Ovary (tissue), 9 donors: ENCODE results near the gene NMT1. TPM values are rescaled to one million over a fixed set of nuclear protein-coding genes. Genes with fewer than 3 reads are reported as not detected.

Source experiments
- DNase-seq, 5 donors: peaks; one replicate each; pipeline ENCODE4 v3.0.0-alpha.2; 2019 to 2020
- H3K27ac ChIP-seq, 2 donors: fragments of 200-600 bp; one replicate each; pipeline versions ENCODE4 v1.5.1 to v1.8.0; 2019 to 2022
- H3K27me3 ChIP-seq: fragments of 200-600 bp; one replicate; pipeline ENCODE4 v1.8.0; 2022
- H3K36me3 ChIP-seq: fragments of 200-600 bp; sonication (generic); one replicate; pipeline ENCODE4 v1.5.1; 2019
- H3K4me1 ChIP-seq: one replicate; pipeline ENCODE4 v1.8.1; 2013; ENCODE audit warnings: mild to moderate bottlenecking, moderate library complexity; ENCODE audit not compliant: insufficient read depth
- H3K4me3 ChIP-seq: fragments of 200-600 bp; sonication (generic); one replicate; pipeline ENCODE4 v1.5.1; 2017
- H3K9me3 ChIP-seq, 2 donors: fragments of 200-600 bp in 1 of 2; sonication (generic) in 1 of 2; one replicate each; pipeline versions ENCODE4 v1.5.1 to v1.8.1; 2013 to 2019; ENCODE audit warnings: mild to moderate bottlenecking in 1 of 2, moderate library complexity in 1 of 2
- EP300 ChIP-seq: sonication (generic); formaldehyde crosslinking; IDR thresholded peaks from one replicate; pipeline ENCODE4 v1.6.1; 2017; ENCODE audit warnings: antibody characterized with exemption
- POLR2A ChIP-seq: fragments of 450-650 bp; IDR thresholded peaks from one replicate; pipeline ENCODE4 v1.6.1; 2017; ENCODE audit warnings: antibody characterized with exemption, mild to moderate bottlenecking, moderate library complexity
- WGBS, 3 donors: extraction: QIAGEN DNeasy Blood & Tissue Kit in 1 of 3; methylation state at CpG; one replicate each; pipeline versions ENCODE4 v1.1.5 to v1.1.7; 2013 to 2017; 5-methylcytosine and 5-hydroxymethylcytosine counted together
- intact Hi-C, 4 donors: fragments of 100-400 bp; cut with DNase I; formaldehyde crosslinking; loops; one replicate each; pipeline versions ENCODE4 v1.11.0 to v1.15.1; 2022 to 2023
- polyA plus RNA-seq, 2 donors: library from polyadenylated mRNA; stranded (reverse); fragments of 200-250 nt in 1 of 2; fragments of 350-450 nt in 1 of 2; fragmentation: Illumina TruSeq in 1 of 2; extraction: RNeasy Lipid Tissue Mini Kit (QIAGEN cat#74804) in 1 of 2; gene quantifications; one replicate each; pipeline ENCODE4 v1.2.3, GENCODE V29; 2013 to 2014
- total RNA-seq, 7 donors: library from RNA; depleted of rRNA in 2 of 7; stranded (reverse); fragments of >200 nt in 2 of 7; fragmentation: NEBNext Ultra II Directional in 3 of 7; extraction: Animal tissue kit (Norgen Biotek cat#: 25700) in 3 of 7; gene quantifications; one replicate each; pipeline versions ENCODE4 v1.1.0 to v1.2.4, GENCODE V29; 2016 to 2023
- TF ChIP-seq, protein P1 (sequence below), 3 donors: fragments of 450-650 bp in 2 of 3; fragments of 200-600 bp in 1 of 3; IDR thresholded peaks; one replicate each; pipeline versions ENCODE4 v1.5.1 to v1.8.0; 2016 to 2022; ENCODE audit warnings: antibody characterized with exemption in 3 of 3, mild to moderate bottlenecking in 1 of 3
- donor health status: DM: no; HTN: no; CAD: no; lungs with moderate emphysema.
- donor health status: DM: no; HTN: no; CAD: no.
- donor health status: Bipolar disorder and iron deficiency.
- donor health status: DM: yes; HTN: yes; CAD: no.
- donor health status: DM: no; HTN: no; CAD: no.
- donor health status: DM: yes; HTN: yes; CAD: no.

Gene NMT1
- total and polyA plus RNA-seq, 9 donors, result 23.0 to 91.4 (median 76.2) TPM

DNA sequence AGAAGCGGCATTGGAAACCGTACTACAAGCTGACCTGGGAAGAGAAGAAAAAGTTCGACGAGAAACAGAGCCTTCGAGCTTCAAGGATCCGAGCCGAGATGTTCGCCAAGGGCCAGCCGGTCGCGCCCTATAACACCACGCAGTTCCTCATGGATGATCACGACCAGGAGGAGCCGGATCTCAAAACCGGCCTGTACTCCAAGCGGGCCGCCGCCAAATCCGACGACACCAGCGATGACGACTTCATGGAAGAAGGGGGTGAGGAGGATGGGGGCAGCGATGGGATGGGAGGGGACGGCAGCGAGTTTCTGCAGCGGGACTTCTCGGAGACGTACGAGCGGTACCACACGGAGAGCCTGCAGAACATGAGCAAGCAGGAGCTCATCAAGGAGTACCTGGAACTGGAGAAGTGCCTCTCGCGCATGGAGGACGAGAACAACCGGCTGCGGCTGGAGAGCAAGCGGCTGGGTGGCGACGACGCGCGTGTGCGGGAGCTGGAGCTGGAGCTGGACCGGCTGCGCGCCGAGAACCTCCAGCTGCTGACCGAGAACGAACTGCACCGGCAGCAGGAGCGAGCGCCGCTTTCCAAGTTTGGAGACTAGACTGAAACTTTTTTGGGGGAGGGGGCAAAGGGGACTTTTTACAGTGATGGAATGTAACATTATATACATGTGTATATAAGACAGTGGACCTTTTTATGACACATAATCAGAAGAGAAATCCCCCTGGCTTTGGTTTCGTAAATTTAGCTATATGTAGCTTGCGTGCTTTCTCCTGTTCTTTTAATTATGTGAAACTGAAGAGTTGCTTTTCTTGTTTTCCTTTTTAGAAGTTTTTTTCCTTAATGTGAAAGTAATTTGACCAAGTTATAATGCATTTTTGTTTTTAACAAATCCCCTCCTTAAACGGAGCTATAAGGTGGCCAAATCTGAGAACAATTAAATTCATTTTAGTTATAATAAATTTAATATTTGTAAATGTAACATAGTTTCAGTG lies 88.8 kb downstream of the NMT1 start:
- WGBS, 3 donors, result 0 to 1% (median 0%) methylated on average over 56 of the region's 56 CpGs
- peaks cover 10% of the 10 kb centered on the region for H3K4me1 ChIP-seq
- intact Hi-C loops, result loop anchor here in 1 of 4 donors (1.0 kb wide), 1 partner anchor 11 kb away; the partner anchor contains the start of gene HEXIM2
- H3K4me3 ChIP-seq, result peak overlapping the region; percentile 68
- no peaks in the 10 kb centered on the region for H3K36me3 ChIP-seq
- no peaks in the 10 kb centered on the region for H3K27me3 ChIP-seq
- H3K9me3 ChIP-seq, result no peaks in the 10 kb centered on the region
- no peak for TF ChIP-seq POLR2A
- TF ChIP-seq, protein P1, sequence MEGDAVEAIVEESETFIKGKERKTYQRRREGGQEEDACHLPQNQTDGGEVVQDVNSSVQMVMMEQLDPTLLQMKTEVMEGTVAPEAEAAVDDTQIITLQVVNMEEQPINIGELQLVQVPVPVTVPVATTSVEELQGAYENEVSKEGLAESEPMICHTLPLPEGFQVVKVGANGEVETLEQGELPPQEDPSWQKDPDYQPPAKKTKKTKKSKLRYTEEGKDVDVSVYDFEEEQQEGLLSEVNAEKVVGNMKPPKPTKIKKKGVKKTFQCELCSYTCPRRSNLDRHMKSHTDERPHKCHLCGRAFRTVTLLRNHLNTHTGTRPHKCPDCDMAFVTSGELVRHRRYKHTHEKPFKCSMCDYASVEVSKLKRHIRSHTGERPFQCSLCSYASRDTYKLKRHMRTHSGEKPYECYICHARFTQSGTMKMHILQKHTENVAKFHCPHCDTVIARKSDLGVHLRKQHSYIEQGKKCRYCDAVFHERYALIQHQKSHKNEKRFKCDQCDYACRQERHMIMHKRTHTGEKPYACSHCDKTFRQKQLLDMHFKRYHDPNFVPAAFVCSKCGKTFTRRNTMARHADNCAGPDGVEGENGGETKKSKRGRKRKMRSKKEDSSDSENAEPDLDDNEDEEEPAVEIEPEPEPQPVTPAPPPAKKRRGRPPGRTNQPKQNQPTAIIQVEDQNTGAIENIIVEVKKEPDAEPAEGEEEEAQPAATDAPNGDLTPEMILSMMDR (IDR thresholded peaks at IDR 0.05), result peak in 1 of 3 donors; percentile 17
- peak overlapping the region; percentile 91 to 92 for H3K27ac ChIP-seq
- peak; percentile 73 to 80 (median 79) for DNase-seq

DNA sequence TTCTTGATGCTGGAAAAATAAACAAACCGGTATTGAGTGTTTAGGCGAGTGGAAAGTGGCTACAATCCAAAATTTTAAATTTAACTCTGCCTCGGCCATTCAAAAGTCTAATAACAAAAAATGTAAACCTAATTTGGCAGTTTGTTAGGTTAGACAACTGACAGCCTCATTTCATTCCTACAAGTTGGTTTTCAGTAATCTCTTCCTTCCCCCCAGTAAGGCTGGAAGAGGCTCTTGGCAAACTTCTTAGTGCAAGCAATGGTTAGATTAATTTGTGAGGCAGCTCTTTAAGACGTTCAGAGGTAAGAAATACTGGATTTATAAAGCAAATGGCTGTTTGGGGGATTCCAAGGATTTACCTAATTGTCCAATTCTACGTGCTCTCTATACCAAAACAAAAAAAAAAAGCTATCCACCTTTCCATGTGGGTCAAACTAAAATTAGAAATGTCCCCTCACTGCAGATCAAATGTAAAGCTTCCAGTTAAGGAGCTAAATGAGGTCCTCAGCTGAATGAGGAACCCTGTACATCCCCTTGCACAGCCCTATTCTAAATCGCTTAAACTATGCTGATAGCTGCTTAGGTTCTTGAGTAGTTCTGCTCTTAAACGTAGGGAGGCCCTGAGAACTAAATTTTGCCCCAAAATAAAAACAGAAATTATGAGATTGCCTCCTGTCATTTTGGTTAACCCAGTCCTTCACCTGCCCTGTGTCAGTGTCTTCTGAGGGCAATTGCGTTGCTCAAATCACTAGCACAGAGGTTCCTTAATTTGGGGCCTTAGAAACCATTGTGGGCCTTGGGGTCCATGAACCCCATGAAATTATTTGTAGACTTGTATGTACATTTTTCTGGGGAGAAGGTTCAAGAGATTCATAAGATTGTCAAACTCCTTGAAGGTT lies 90.0 kb downstream of the NMT1 start:
- no peak for DNase-seq
- H3K27ac ChIP-seq, result peak overlapping the region in 1 of 2 donors; percentile 44
- 16 to 17% (median 17%) methylated on average over 8 of the region's 8 CpGs for WGBS, 3 donors

GRCh38 chr17:45155029-45155428 lies 93.9 kb downstream of the NMT1 start:
- intact Hi-C loops, result no loop called here
- no peaks in the 10 kb centered on the region for H3K27me3 ChIP-seq
- DNase-seq, result no peak
- no peak overlapping the region for H3K4me3 ChIP-seq
- no peaks in the 10 kb centered on the region for H3K9me3 ChIP-seq
- H3K36me3 ChIP-seq, result no peaks in the 10 kb centered on the region
- no peak overlapping the region for H3K27ac ChIP-seq
- 90 to 97% (median 94%) methylated on average over 4 of the region's 4 CpGs for WGBS, 3 donors
- peaks cover 12% of the 10 kb centered on the region for H3K4me1 ChIP-seq
- TF ChIP-seq, protein P1 (IDR thresholded peaks at IDR 0.05), result no peak
- TF ChIP-seq POLR2A (no peak), EP300 (no peak)

More for the DNA sequence above, 90.0 kb downstream of the NMT1 start:
- H3K4me3 ChIP-seq, result peak overlapping the region; percentile 68
- no peaks in the 10 kb centered on the region for H3K9me3 ChIP-seq
- H3K36me3 ChIP-seq, result no peaks in the 10 kb centered on the region
- TF ChIP-seq EP300 (no peak), POLR2A (no peak)
- TF ChIP-seq, protein P1 (IDR thresholded peaks at IDR 0.05), result no peak
- intact Hi-C loops, result no loop called here
- H3K4me1 ChIP-seq, result peaks cover 8% of the 10 kb centered on the region
- no peaks in the 10 kb centered on the region for H3K27me3 ChIP-seq

DNA sequence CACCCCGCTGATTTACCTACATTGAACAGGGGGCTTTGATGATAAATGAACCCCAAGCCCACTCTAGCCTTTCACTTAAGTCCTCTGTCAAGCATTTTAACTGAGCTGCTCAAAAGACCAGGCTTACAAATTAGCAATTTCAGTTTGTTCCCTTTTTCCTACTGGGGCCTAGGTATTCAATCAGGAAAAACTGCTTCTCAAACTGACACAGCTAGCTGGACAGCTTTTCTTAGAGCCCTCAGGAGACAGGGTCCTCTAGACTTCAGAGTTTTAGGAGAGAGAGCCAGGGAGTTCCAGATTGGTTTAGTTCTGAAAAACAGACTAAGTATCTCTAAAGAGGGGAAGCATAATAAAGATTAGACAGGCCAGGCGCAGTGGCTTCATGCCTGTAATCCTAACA lies 94.4 kb downstream of the NMT1 start:
- Histone ChIP-seq H3K27me3 (no peaks in the 10 kb centered on the region), H3K4me3 (no peak overlapping the region), H3K9me3 (no peaks in the 10 kb centered on the region), H3K4me1 (peaks cover 12% of the 10 kb centered on the region), H3K27ac (no peak overlapping the region), H3K36me3 (no peaks in the 10 kb centered on the region)
- WGBS, 3 donors, result 93 to 95% (median 94%) methylated on average over 2 of the region's 2 CpGs
- DNase-seq, result no peak
- intact Hi-C loops, result no loop called here
- TF ChIP-seq, protein P1 (IDR thresholded peaks at IDR 0.05), result no peak
- TF ChIP-seq EP300 (no peak), POLR2A (no peak)
